ENCODE results near the gene DDX43.
"Not testable (repeated sequence)": the region's sequence is repeated elsewhere in the genome, so short reads cannot be mapped to it uniquely, and the experiment has no call there.

DDX43 gene

DNA sequence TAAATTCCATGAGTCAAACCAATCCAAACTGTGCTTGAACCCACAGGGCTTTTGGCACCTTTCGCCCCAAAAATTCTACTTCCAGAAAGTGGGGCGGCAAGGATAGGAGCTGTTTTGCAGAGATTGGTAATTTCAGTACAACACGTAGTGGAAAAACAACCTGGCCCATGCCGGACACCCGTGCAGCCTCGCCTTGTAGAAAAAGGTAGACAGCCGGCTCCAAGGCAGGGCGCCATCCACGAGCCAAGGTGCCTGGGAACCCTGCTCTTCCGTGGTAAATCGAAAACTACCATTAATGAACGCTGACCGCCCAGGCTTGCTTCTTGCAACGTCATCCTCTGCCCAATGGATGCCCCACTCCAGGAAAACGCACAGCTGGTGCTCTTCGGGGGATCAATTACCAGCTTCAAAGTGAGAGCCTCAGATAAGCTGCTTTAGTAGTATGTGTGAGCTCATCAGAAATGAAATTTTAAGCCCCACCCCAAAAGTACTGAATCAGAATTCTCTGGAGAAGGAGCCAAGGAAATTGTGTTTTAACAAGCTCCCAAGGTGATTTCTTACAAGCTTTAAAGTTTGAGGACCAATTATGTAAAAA lies 26.8 kb upstream of the DDX43 start:
- no peak overlapping the region for H3K9ac ChIP-seq (ENCODE audit: low read length in 2 of 2)
- H3K4me3 ChIP-seq (ENCODE audit: low read length in 2 of 2) = no peak overlapping the region
- H3K9me3 ChIP-seq (ENCODE audit: control insufficient read depth in 2 of 2, low read length in 2 of 2) = peaks cover 0 to 6% of the 10 kb centered on the region in 2 donors
- H3K27me3 ChIP-seq (ENCODE audit: control insufficient read depth in 1 of 2, insufficient read depth in 2 of 2, low read length in 2 of 2) = no peaks in the 10 kb centered on the region
- no peaks in the 10 kb centered on the region for H3K4me1 ChIP-seq (ENCODE audit: control insufficient read depth, insufficient read depth, low read length)
- no peaks in the 10 kb centered on the region for H3K36me3 ChIP-seq (ENCODE audit: control insufficient read depth in 2 of 2, insufficient read depth in 2 of 2, low read length in 2 of 2)
- H3K27ac ChIP-seq (ENCODE audit: low read length) = no peak overlapping the region

DNA sequence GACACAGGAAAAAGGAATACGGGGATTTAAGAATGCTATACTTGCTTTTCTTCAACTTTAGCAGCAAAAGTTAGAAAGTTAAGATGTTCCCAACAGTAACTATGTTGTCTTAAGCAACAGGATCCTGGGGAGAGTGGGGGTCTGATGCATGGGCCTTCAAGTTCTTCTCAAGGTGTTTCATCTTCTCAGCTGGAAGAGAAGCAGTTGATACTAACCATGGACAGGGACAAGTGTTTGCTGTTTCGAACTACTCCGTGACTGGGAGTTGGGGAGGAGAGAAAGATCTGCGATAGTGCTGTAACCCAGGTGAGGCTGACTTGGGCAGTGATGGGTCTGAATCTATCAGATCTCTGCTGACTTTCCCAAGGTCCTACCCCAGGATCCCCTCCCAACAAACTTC lies 26.0 kb upstream of the DDX43 start:
- Histone ChIP-seq H3K27ac (ENCODE audit: low read length) (no peak overlapping the region), H3K4me3 (ENCODE audit: low read length in 2 of 2) (no peak overlapping the region), H3K9ac (ENCODE audit: low read length in 2 of 2) (no peak overlapping the region), H3K27me3 (ENCODE audit: control insufficient read depth in 1 of 2, insufficient read depth in 2 of 2, low read length in 2 of 2) (no peaks in the 10 kb centered on the region), H3K4me1 (ENCODE audit: control insufficient read depth, insufficient read depth, low read length) (no peaks in the 10 kb centered on the region), H3K9me3 (ENCODE audit: control insufficient read depth in 2 of 2, low read length in 2 of 2) (peaks cover 0 to 6% of the 10 kb centered on the region in 2 donors), H3K36me3 (ENCODE audit: control insufficient read depth in 2 of 2, insufficient read depth in 2 of 2, low read length in 2 of 2) (no peaks in the 10 kb centered on the region)

DNA sequence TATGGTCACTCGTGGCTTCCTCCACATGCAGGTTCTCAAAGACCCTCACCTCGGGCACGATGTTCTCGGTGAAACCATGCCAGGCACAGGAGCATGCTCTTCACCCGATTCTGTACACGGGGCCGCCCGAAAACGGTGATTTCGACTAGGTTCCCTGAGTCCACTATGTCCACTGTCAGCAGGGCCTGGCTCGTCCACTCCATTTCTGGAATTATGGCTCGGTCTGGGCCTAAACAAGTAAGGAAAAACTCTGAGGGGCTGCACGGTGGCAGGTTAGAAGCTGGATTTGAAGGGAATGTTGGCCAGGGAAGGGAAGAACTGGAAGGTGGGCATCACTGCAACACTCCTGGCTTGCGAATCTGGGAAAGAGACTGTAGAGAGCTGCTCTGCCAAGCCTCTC lies 25.5 kb upstream of the DDX43 start:
- Histone ChIP-seq H3K4me1 (ENCODE audit: control insufficient read depth, insufficient read depth, low read length) (no peaks in the 10 kb centered on the region), H3K4me3 (ENCODE audit: low read length in 2 of 2) (no peak overlapping the region), H3K27ac (ENCODE audit: low read length) (no peak overlapping the region), H3K36me3 (ENCODE audit: control insufficient read depth in 2 of 2, insufficient read depth in 2 of 2, low read length in 2 of 2) (no peaks in the 10 kb centered on the region), H3K27me3 (ENCODE audit: control insufficient read depth in 1 of 2, insufficient read depth in 2 of 2, low read length in 2 of 2) (no peaks in the 10 kb centered on the region), H3K9me3 (ENCODE audit: control insufficient read depth in 2 of 2, low read length in 2 of 2) (peaks cover 0 to 6% of the 10 kb centered on the region in 2 donors), H3K9ac (ENCODE audit: low read length in 2 of 2) (no peak overlapping the region)

DNA sequence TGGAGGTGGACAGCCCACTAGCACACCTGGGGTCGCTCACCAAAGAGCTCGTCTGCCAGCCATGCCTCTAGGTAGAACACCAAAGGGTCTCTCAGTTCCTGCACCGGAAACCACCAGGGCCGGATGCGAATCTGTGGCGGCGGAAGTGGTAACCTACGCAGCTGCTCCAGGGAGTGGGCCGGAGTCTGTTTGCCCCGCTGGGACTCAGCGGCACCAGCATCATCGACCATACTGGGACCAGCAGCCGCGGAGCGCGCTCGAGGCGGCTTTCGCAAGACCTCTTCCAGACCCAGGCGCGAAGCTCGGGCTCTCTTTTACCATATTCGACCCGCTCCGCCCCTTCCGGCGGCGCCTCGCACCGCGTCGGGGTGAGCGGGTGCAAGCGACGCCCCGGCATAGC lies 25.1 kb upstream of the DDX43 start, which contains the start of gene OOEP:
Gene OOEP (minus strand): TSS at position 335 of the 400 bp plus-strand sequence. CDS start 105 bp downstream, at position 230.
- Histone ChIP-seq H3K4me1 (ENCODE audit: control insufficient read depth, insufficient read depth, low read length) (no peaks in the 10 kb centered on the region), H3K9ac (ENCODE audit: low read length in 2 of 2) (no peak within 1 kb of the TSS), H3K36me3 (ENCODE audit: control insufficient read depth in 2 of 2, insufficient read depth in 2 of 2, low read length in 2 of 2) (no peaks in the 10 kb centered on the region), H3K4me3 (ENCODE audit: low read length in 2 of 2) (no peak within 1 kb of the TSS), H3K27me3 (ENCODE audit: control insufficient read depth in 1 of 2, insufficient read depth in 2 of 2, low read length in 2 of 2) (no peaks in the 10 kb centered on the region), H3K27ac (ENCODE audit: low read length) (no peak within 1 kb of the TSS), H3K9me3 (ENCODE audit: control insufficient read depth in 2 of 2, low read length in 2 of 2) (peaks cover 0 to 6% of the 10 kb centered on the region in 2 donors)

DNA sequence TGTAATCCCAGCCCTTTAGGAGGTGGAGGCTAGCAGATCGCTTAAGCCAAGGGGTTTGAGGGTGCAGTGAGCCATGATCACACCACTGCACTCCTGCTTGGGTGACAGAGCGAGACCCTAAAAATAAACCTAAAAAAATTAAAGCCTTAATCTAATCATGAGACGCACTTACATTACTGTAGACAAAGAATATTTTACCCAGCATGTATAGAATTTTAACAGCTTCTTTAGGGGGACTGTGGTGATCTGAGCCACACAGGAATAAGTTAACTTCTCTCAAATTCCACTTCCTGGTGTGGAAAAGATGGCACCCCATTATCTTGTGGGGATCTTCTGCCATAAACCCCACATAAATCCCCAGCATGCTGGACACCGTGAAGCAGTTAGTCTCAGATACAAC lies 22.6 kb upstream of the DDX43 start:
- H3K27me3 ChIP-seq (ENCODE audit: control insufficient read depth in 1 of 2, insufficient read depth in 2 of 2, low read length in 2 of 2) = no peaks in the 10 kb centered on the region
- no peak overlapping the region for H3K4me3 ChIP-seq (ENCODE audit: low read length in 2 of 2)
- no peak overlapping the region for H3K9ac ChIP-seq (ENCODE audit: low read length in 2 of 2)
- no peaks in the 10 kb centered on the region for H3K36me3 ChIP-seq (ENCODE audit: control insufficient read depth in 2 of 2, insufficient read depth in 2 of 2, low read length in 2 of 2)
- no peak overlapping the region for H3K27ac ChIP-seq (ENCODE audit: low read length)
- H3K9me3 ChIP-seq (ENCODE audit: control insufficient read depth in 2 of 2, low read length in 2 of 2) = peaks cover 0 to 6% of the 10 kb centered on the region in 2 donors
- no peaks in the 10 kb centered on the region for H3K4me1 ChIP-seq (ENCODE audit: control insufficient read depth, insufficient read depth, low read length)

DNA sequence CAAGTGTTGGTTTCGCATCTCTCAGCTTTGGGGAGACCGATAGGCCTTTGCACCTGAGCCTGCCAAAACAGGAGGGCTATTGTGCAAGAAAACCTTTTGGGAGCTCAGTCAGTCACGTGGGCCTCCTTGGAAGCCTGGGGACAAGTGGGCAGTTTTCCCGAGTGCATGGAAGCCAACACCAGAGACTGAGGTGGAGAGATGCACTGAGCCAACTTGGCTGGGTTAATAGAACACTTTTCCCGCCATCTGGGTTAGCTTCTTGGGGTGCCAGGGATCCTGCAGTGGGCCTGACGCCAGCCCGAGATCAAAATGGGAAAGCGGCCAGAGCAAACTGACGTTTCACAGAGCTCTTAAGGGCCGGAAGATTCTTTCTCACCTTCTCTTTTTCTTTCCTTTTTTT lies 22.1 kb upstream of the DDX43 start:
- no peaks in the 10 kb centered on the region for H3K4me1 ChIP-seq (ENCODE audit: control insufficient read depth, insufficient read depth, low read length)
- no peak overlapping the region for H3K9ac ChIP-seq (ENCODE audit: low read length in 2 of 2)
- H3K9me3 ChIP-seq (ENCODE audit: control insufficient read depth in 2 of 2, low read length in 2 of 2) = peaks cover 0 to 6% of the 10 kb centered on the region in 2 donors
- H3K27ac ChIP-seq (ENCODE audit: low read length) = no peak overlapping the region
- no peak overlapping the region for H3K4me3 ChIP-seq (ENCODE audit: low read length in 2 of 2)
- H3K36me3 ChIP-seq (ENCODE audit: control insufficient read depth in 2 of 2, insufficient read depth in 2 of 2, low read length in 2 of 2) = no peaks in the 10 kb centered on the region
- H3K27me3 ChIP-seq (ENCODE audit: control insufficient read depth in 1 of 2, insufficient read depth in 2 of 2, low read length in 2 of 2) = no peaks in the 10 kb centered on the region

DNA sequence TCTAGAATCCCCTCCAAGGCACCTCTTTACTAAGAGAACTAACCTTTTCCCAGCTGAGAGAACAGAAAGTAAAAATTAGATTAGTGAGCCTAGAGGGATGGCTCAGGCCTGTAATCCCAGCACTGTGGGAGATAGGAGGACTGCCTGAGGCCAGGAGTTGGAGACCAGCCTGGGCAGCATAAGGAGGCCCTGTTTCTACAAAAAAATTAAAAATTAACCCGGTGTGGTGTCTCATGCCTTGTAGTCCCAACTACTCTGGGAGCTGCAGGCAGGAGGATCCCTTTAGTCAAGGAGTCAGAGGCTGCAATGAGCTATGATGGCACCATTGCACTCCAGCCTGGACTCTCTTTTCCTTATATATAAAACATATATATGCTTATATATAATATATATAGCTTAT lies 19.4 kb upstream of the DDX43 start:
- no peak overlapping the region for H3K4me3 ChIP-seq (ENCODE audit: low read length in 2 of 2)
- H3K36me3 ChIP-seq (ENCODE audit: control insufficient read depth in 2 of 2, insufficient read depth in 2 of 2, low read length in 2 of 2) = no peaks in the 10 kb centered on the region
- H3K27ac ChIP-seq (ENCODE audit: low read length) = no peak overlapping the region
- H3K9ac ChIP-seq (ENCODE audit: low read length in 2 of 2) = no peak overlapping the region
- H3K27me3 ChIP-seq (ENCODE audit: control insufficient read depth in 1 of 2, insufficient read depth in 2 of 2, low read length in 2 of 2) = no peaks in the 10 kb centered on the region
- H3K9me3 ChIP-seq (ENCODE audit: control insufficient read depth in 2 of 2, low read length in 2 of 2) = peaks cover 0 to 6% of the 10 kb centered on the region in 2 donors
- no peaks in the 10 kb centered on the region for H3K4me1 ChIP-seq (ENCODE audit: control insufficient read depth, insufficient read depth, low read length)

DNA sequence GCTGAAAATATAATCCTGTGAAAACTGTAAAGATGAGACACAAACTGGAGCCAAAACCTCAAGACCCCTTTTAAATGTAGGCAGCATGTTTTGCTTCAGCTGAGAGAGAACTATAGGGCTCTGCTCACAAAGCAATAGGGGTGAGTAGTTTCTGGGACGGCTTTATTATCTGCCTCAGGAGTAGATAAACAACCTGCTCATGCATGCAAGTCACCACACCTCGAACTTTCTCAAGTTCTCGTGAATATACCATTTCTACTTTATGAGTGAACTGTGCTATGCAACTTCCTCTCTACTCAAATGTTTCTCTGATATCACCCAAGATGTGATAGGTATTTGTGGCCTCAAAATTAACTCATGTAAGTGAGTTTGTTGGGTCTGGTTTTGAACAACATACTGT lies 17.4 kb upstream of the DDX43 start:
- no peak overlapping the region for H3K4me3 ChIP-seq (ENCODE audit: low read length in 2 of 2)
- no peaks in the 10 kb centered on the region for H3K9me3 ChIP-seq (ENCODE audit: control insufficient read depth in 2 of 2, low read length in 2 of 2)
- no peaks in the 10 kb centered on the region for H3K36me3 ChIP-seq (ENCODE audit: control insufficient read depth in 2 of 2, insufficient read depth in 2 of 2, low read length in 2 of 2)
- no peaks in the 10 kb centered on the region for H3K4me1 ChIP-seq (ENCODE audit: control insufficient read depth, insufficient read depth, low read length)
- no peak overlapping the region for H3K27ac ChIP-seq (ENCODE audit: low read length)
- H3K27me3 ChIP-seq (ENCODE audit: control insufficient read depth in 1 of 2, insufficient read depth in 2 of 2, low read length in 2 of 2) = no peaks in the 10 kb centered on the region
- no peak overlapping the region for H3K9ac ChIP-seq (ENCODE audit: low read length in 2 of 2)

DNA sequence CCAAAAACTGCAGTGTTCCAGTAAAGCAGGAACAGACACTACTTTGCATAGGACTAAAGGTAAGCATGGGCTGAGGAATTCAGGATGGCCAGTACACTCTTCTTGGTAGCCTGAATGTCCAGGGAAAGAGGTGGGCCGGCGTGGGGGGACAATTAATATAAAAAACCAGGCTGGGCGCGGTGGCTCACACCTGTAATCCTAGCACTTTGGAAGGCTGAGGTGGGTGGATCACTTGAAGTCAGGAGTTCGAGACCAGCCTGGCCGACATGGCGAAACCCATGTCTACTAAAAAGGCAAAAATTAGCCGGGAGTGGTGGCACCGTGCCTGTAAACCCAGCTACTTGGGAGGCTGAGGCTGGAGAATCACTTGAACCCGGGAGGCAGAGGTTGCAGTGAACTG lies 13.1 kb upstream of the DDX43 start:
- not testable (repeated sequence) for H3K27me3 ChIP-seq (ENCODE audit: control insufficient read depth in 1 of 2, insufficient read depth in 2 of 2, low read length in 2 of 2); H3K4me3 ChIP-seq (ENCODE audit: low read length in 2 of 2); H3K36me3 ChIP-seq (ENCODE audit: control insufficient read depth in 2 of 2, insufficient read depth in 2 of 2, low read length in 2 of 2); H3K9me3 ChIP-seq (ENCODE audit: control insufficient read depth in 2 of 2, low read length in 2 of 2); H3K9ac ChIP-seq (ENCODE audit: low read length in 2 of 2); H3K27ac ChIP-seq (ENCODE audit: low read length); H3K4me1 ChIP-seq (ENCODE audit: control insufficient read depth, insufficient read depth, low read length)

DNA sequence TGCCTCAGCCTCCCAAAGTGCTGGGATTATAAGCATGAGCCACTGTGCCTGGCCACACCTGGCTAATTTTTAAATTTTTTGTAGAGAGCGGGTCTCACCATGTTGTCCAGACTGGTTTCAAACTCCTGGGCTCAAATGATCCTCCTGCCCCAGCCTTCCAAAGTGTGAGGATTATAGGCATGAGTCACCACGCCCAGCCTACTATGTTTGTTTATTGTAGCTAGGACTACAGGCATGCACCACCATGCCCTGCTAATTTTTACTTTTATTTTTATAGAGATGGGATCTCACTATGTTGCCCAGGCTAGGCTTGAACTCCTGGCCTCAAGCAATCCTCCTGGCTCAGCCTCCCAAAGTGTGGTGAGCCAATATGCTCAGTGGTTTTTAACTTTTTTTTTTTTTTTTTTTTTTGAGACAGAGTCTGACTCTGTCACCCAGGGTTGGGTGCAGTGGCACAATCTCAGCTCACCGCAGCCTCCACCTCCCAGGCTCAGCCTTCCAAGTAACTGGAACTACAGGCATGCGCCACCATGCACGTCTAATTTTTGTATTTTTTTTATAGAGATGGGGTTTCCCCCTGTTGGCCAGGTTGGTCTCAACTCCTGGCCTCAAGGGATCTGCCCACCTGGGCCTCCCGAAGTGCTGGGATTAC lies 12.0 kb upstream of the DDX43 start:
- Histone ChIP-seq H3K27ac (ENCODE audit: low read length) (no peak overlapping the region), H3K9ac (ENCODE audit: low read length in 2 of 2) (no peak overlapping the region), H3K27me3 (ENCODE audit: control insufficient read depth in 1 of 2, insufficient read depth in 2 of 2, low read length in 2 of 2) (no peaks in the 10 kb centered on the region), H3K4me1 (ENCODE audit: control insufficient read depth, insufficient read depth, low read length) (no peaks in the 10 kb centered on the region), H3K4me3 (ENCODE audit: low read length in 2 of 2) (no peak overlapping the region), H3K9me3 (ENCODE audit: control insufficient read depth in 2 of 2, low read length in 2 of 2) (no peaks in the 10 kb centered on the region), H3K36me3 (ENCODE audit: control insufficient read depth in 2 of 2, insufficient read depth in 2 of 2, low read length in 2 of 2) (no peaks in the 10 kb centered on the region)

DNA sequence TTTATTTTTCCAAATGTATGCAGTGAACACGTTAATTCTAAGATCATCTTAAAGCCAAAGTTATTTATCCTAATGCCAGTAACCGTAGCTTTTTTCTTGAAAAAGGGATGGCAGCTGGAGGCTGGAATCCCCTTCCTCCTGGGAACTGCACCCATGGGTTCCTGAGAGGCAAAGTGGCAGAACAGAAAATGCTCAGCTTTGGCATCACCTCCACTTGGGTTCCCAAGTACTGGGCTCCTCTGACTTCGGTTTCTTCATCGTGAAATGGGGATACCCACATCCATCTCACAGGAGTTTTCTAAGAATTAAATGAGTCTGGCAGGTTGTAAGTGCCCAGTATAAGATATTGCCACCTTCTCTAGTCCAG lies 6.2 kb upstream of the DDX43 start:
- peak overlapping the region in 1 of 2 donors; percentile 13 for H3K9ac ChIP-seq (ENCODE audit: low read length in 2 of 2)

More for the DNA sequence above, 6.2 kb upstream of the DDX43 start:
- Histone ChIP-seq H3K4me3 (ENCODE audit: low read length in 2 of 2) (peak overlapping the region; percentile 45 to 74), H3K9me3 (ENCODE audit: control insufficient read depth in 2 of 2, low read length in 2 of 2) (no peaks in the 10 kb centered on the region), H3K4me1 (ENCODE audit: control insufficient read depth, insufficient read depth, low read length) (peaks cover 7% of the 10 kb centered on the region), H3K36me3 (ENCODE audit: control insufficient read depth in 2 of 2, insufficient read depth in 2 of 2, low read length in 2 of 2) (no peaks in the 10 kb centered on the region), H3K27me3 (ENCODE audit: control insufficient read depth in 1 of 2, insufficient read depth in 2 of 2, low read length in 2 of 2) (no peaks in the 10 kb centered on the region), H3K27ac (ENCODE audit: low read length) (no peak overlapping the region)
